Measurements from ENCODE around the gene PCDHGA5.
A peak's percentile ranks its signal among the peaks of the same experiment; 100 is the strongest.
"Not testable (repeated sequence)": the region's sequence is repeated elsewhere in the genome, so short reads cannot be mapped to it uniquely, and the experiment has no call there.

The PCDHGA5 gene

GRCh38 chr5:141330299-141331080 is 33.5 kb upstream of the PCDHGA5 start, which contains the start of gene PCDHGA1:
PCDHGA1 (plus strand) TSS chr5:141330514.
- Histone ChIP-seq H4K91ac (ENCODE audit: low read length) (no peak within 1 kb of the TSS), H2BK12ac (ENCODE audit: low read length in 2 of 2) (no peak within 1 kb of the TSS), H3K4me1 (ENCODE audit: control insufficient read depth, insufficient read depth, low read depth, low read length) (no peaks in the 10 kb centered on the region), H3K23ac (ENCODE audit: low read length in 2 of 2) (no peak within 1 kb of the TSS), H2BK120ac (ENCODE audit: low read depth, low read length) (no peak within 1 kb of the TSS), H3K9me3 (ENCODE audit: control insufficient read depth, low read length) (peaks cover 44% of the 10 kb centered on the region), H3K14ac (ENCODE audit: low read length in 2 of 2) (no peak within 1 kb of the TSS), H4K8ac (ENCODE audit: low read length) (no peak within 1 kb of the TSS), H3K4me3 (ENCODE audit: insufficient read depth in 1 of 2, low read depth in 1 of 2, low read length in 2 of 2) (peak within 1 kb of the TSS in 1 of 2 experiments; percentile 59), H3K18ac (ENCODE audit: low read depth in 1 of 2, low read length in 2 of 2) (no peak within 1 kb of the TSS), H2AFZ (ENCODE audit: low read depth, low read length) (no peak within 1 kb of the TSS), H2BK15ac (ENCODE audit: low read depth, poor library complexity, severe bottlenecking) (no peak within 1 kb of the TSS), H3K36me3 (ENCODE audit: control insufficient read depth in 1 of 2, insufficient read depth in 2 of 2, low read depth in 1 of 2, low read length in 2 of 2) (no peaks in the 10 kb centered on the region), H3K4me2 (ENCODE audit: low read length, poor library complexity, severe bottlenecking) (no peak within 1 kb of the TSS), H3K4ac (ENCODE audit: low read depth in 1 of 2, low read length in 2 of 2) (no peak within 1 kb of the TSS), H3K9ac (ENCODE audit: low read length) (peak within 1 kb of the TSS; percentile 62), H3K79me1 (replicated peaks; ENCODE audit: low read length, poor library complexity, severe bottlenecking) (no peaks in the 10 kb centered on the region), H2AK5ac (ENCODE audit: low read length, severe bottlenecking) (no peak within 1 kb of the TSS), H3K27me3 (ENCODE audit: control insufficient read depth in 1 of 2, insufficient read depth in 1 of 2, low read length in 2 of 2) (no peaks in the 10 kb centered on the region), H2BK5ac (ENCODE audit: low read depth, low read length, poor library complexity, severe bottlenecking) (no peak within 1 kb of the TSS), H3K27ac (ENCODE audit: low read length, poor library complexity, severe bottlenecking) (no peak within 1 kb of the TSS)
- no peak for DNase-seq
- 81% methylated on average over 18 of the region's 21 CpGs for WGBS

- H2BK120ac ChIP-seq (ENCODE audit: low read depth, low read length); H3K18ac ChIP-seq (ENCODE audit: low read depth in 1 of 2, low read length in 2 of 2); H3K27ac ChIP-seq (ENCODE audit: low read length, poor library complexity, severe bottlenecking); H2AK5ac ChIP-seq (ENCODE audit: low read length, severe bottlenecking); H3K4ac ChIP-seq (ENCODE audit: low read depth in 1 of 2, low read length in 2 of 2); H3K23ac ChIP-seq (ENCODE audit: low read length in 2 of 2); H3K79me1 ChIP-seq (replicated peaks; ENCODE audit: low read length, poor library complexity, severe bottlenecking); H4K8ac ChIP-seq (ENCODE audit: low read length); H3K36me3 ChIP-seq (ENCODE audit: control insufficient read depth in 1 of 2, insufficient read depth in 2 of 2, low read depth in 1 of 2, low read length in 2 of 2); H3K14ac ChIP-seq (ENCODE audit: low read length in 2 of 2); H2BK15ac ChIP-seq (ENCODE audit: low read depth, poor library complexity, severe bottlenecking); DNase-seq; H2AFZ ChIP-seq (ENCODE audit: low read depth, low read length); H2BK12ac ChIP-seq (ENCODE audit: low read length in 2 of 2); H3K27me3 ChIP-seq (ENCODE audit: control insufficient read depth in 1 of 2, insufficient read depth in 1 of 2, low read length in 2 of 2); H4K91ac ChIP-seq (ENCODE audit: low read length); H3K4me2 ChIP-seq (ENCODE audit: low read length, poor library complexity, severe bottlenecking); H3K9ac ChIP-seq (ENCODE audit: low read length); H2BK5ac ChIP-seq (ENCODE audit: low read depth, low read length, poor library complexity, severe bottlenecking); H3K4me3 ChIP-seq (ENCODE audit: insufficient read depth in 1 of 2, low read depth in 1 of 2, low read length in 2 of 2); H3K4me1 ChIP-seq (ENCODE audit: control insufficient read depth, insufficient read depth, low read depth, low read length): not testable (repeated sequence)
- H3K9me3 ChIP-seq (ENCODE audit: control insufficient read depth, low read length): peaks cover 60% of the 10 kb centered on the region
- 91% methylated on average over 28 of the region's 39 CpGs for WGBS
These were observed 31.4 kb upstream of the PCDHGA5 start for GRCh38 chr5:141332571-141332970.

- H3K27me3 ChIP-seq (ENCODE audit: control insufficient read depth in 1 of 2, insufficient read depth in 1 of 2, low read length in 2 of 2): no peaks in the 10 kb centered on the region
- no peak within 1 kb of the TSS for H3K23ac ChIP-seq (ENCODE audit: low read length in 2 of 2)
- H2AFZ ChIP-seq (ENCODE audit: low read depth, low read length): no peak within 1 kb of the TSS
- WGBS: 71% methylated on average over 27 of the region's 27 CpGs
- no peak within 1 kb of the TSS for H4K91ac ChIP-seq (ENCODE audit: low read length)
- H3K9ac ChIP-seq (ENCODE audit: low read length): peak within 1 kb of the TSS; percentile 59
- no peaks in the 10 kb centered on the region for H3K79me1 ChIP-seq (replicated peaks; ENCODE audit: low read length, poor library complexity, severe bottlenecking)
- peaks cover 67% of the 10 kb centered on the region for H3K9me3 ChIP-seq (ENCODE audit: control insufficient read depth, low read length)
- H2BK5ac ChIP-seq (ENCODE audit: low read depth, low read length, poor library complexity, severe bottlenecking): no peak within 1 kb of the TSS
- H3K27ac ChIP-seq (ENCODE audit: low read length, poor library complexity, severe bottlenecking): no peak within 1 kb of the TSS
- no peak within 1 kb of the TSS for H3K4me2 ChIP-seq (ENCODE audit: low read length, poor library complexity, severe bottlenecking)
- H2AK5ac ChIP-seq (ENCODE audit: low read length, severe bottlenecking): no peak within 1 kb of the TSS
- no peak within 1 kb of the TSS for H3K18ac ChIP-seq (ENCODE audit: low read depth in 1 of 2, low read length in 2 of 2)
- no peak within 1 kb of the TSS for H3K4ac ChIP-seq (ENCODE audit: low read depth in 1 of 2, low read length in 2 of 2)
- no peak within 1 kb of the TSS for H3K14ac ChIP-seq (ENCODE audit: low read length in 2 of 2)
- H4K8ac ChIP-seq (ENCODE audit: low read length): no peak within 1 kb of the TSS
- no peak within 1 kb of the TSS for H2BK12ac ChIP-seq (ENCODE audit: low read length in 2 of 2)
- H2BK120ac ChIP-seq (ENCODE audit: low read depth, low read length): no peak within 1 kb of the TSS
- no peaks in the 10 kb centered on the region for H3K4me1 ChIP-seq (ENCODE audit: control insufficient read depth, insufficient read depth, low read depth, low read length)
- no peaks in the 10 kb centered on the region for H3K36me3 ChIP-seq (ENCODE audit: control insufficient read depth in 1 of 2, insufficient read depth in 2 of 2, low read depth in 1 of 2, low read length in 2 of 2)
- DNase-seq: no peak
- H3K4me3 ChIP-seq (ENCODE audit: insufficient read depth in 1 of 2, low read depth in 1 of 2, low read length in 2 of 2): peak within 1 kb of the TSS in 1 of 2 experiments; percentile 66
- no peak within 1 kb of the TSS for H2BK15ac ChIP-seq (ENCODE audit: low read depth, poor library complexity, severe bottlenecking)
These were observed 25.2 kb upstream of the PCDHGA5 start, which contains the start of gene PCDHGA2 for GRCh38 chr5:141338538-141339306. PCDHGA2 (plus strand) TSS chr5:141338760.

GRCh38 chr5:141340781-141341354 is 23.1 kb upstream of the PCDHGA5 start:
- peaks cover 68% of the 10 kb centered on the region for H3K9me3 ChIP-seq (ENCODE audit: control insufficient read depth, low read length)
- H3K23ac ChIP-seq (ENCODE audit: low read length in 2 of 2); H4K91ac ChIP-seq (ENCODE audit: low read length); H3K27ac ChIP-seq (ENCODE audit: low read length, poor library complexity, severe bottlenecking); H2BK5ac ChIP-seq (ENCODE audit: low read depth, low read length, poor library complexity, severe bottlenecking); H2BK120ac ChIP-seq (ENCODE audit: low read depth, low read length); H3K4ac ChIP-seq (ENCODE audit: low read depth in 1 of 2, low read length in 2 of 2); H2AK5ac ChIP-seq (ENCODE audit: low read length, severe bottlenecking); DNase-seq; H2BK15ac ChIP-seq (ENCODE audit: low read depth, poor library complexity, severe bottlenecking); H3K4me1 ChIP-seq (ENCODE audit: control insufficient read depth, insufficient read depth, low read depth, low read length); H3K27me3 ChIP-seq (ENCODE audit: control insufficient read depth in 1 of 2, insufficient read depth in 1 of 2, low read length in 2 of 2); H3K14ac ChIP-seq (ENCODE audit: low read length in 2 of 2); H3K4me2 ChIP-seq (ENCODE audit: low read length, poor library complexity, severe bottlenecking); H4K8ac ChIP-seq (ENCODE audit: low read length); H3K18ac ChIP-seq (ENCODE audit: low read depth in 1 of 2, low read length in 2 of 2); H3K9ac ChIP-seq (ENCODE audit: low read length); H3K36me3 ChIP-seq (ENCODE audit: control insufficient read depth in 1 of 2, insufficient read depth in 2 of 2, low read depth in 1 of 2, low read length in 2 of 2); H3K79me1 ChIP-seq (replicated peaks; ENCODE audit: low read length, poor library complexity, severe bottlenecking); H2BK12ac ChIP-seq (ENCODE audit: low read length in 2 of 2); H3K4me3 ChIP-seq (ENCODE audit: insufficient read depth in 1 of 2, low read depth in 1 of 2, low read length in 2 of 2); H2AFZ ChIP-seq (ENCODE audit: low read depth, low read length): not testable (repeated sequence)
- WGBS: 96% methylated on average over 29 of the region's 45 CpGs
